SU-DHL-6 (cell line): ENCODE measurements around the gene NMNAT2.
"Not testable (repeated sequence)": the region's sequence is repeated elsewhere in the genome, so short reads cannot be mapped to it uniquely, and the experiment has no call there.

Experiments used
- H2AFZ ChIP-seq: fragments of 200-600 bp; sonication (generic); 2 replicates; pipeline ENCODE4 v1.6.1; 2014; ENCODE audit warnings: low read depth, mild to moderate bottlenecking, moderate library complexity, mixed read lengths, antibody characterized with exemption, low read length; ENCODE audit not compliant: severe bottlenecking
- H3F3A ChIP-seq: fragments of 200-600 bp; shearing (Covaris generic); 2 replicates; pipeline ENCODE4 v1.6.0; 2016; ENCODE audit warnings: antibody characterized with exemption, mild to moderate bottlenecking; ENCODE audit not compliant: insufficient read depth
- H3K27ac ChIP-seq: fragments of 200-600 bp; sonication (generic); 2 replicates; pipeline ENCODE4 v1.5.1; 2016; ENCODE audit warnings: low read depth, mild to moderate bottlenecking, low read length, moderate library complexity, mixed read lengths
- H3K27me3 ChIP-seq: fragments of 200-600 bp; sonication (generic), shearing (Covaris generic); 2 replicates; pipeline ENCODE4 v1.6.0; 2014; ENCODE audit warnings: mild to moderate bottlenecking, low read length
- H3K36me3 ChIP-seq: fragments of 200-600 bp; sonication (generic); 2 replicates; pipeline ENCODE4 v1.6.1; 2014; ENCODE audit warnings: mild to moderate bottlenecking, low read length, mixed read lengths
- H3K4me2 ChIP-seq: fragments of 300-600, 200-600 bp; shearing (Covaris generic), sonication (generic); 2 replicates; pipeline ENCODE4 v1.6.0; 2014; ENCODE audit warnings: low read length, low read depth, mild to moderate bottlenecking; ENCODE audit not compliant: poor library complexity, severe bottlenecking
- H3K4me3 ChIP-seq: fragments of 200-600 bp; sonication (generic); 2 replicates; pipeline ENCODE4 v1.5.1; 2014; ENCODE audit warnings: antibody characterized with exemption, low read length, mild to moderate bottlenecking, mixed read lengths; ENCODE audit not compliant: insufficient read depth, poor library complexity, severe bottlenecking
- H3K79me2 ChIP-seq: fragments of 200-600 bp; sonication (generic); 2 replicates; pipeline ENCODE4 v1.6.1; 2014; ENCODE audit warnings: mild to moderate bottlenecking, low read length, moderate library complexity; ENCODE audit not compliant: insufficient read depth
- H3K9ac ChIP-seq: fragments of 200-600 bp; sonication (generic); 2 replicates; pipeline ENCODE4 v1.7.0; 2014; ENCODE audit warnings: mild to moderate bottlenecking, low read length
- H3K9me2 ChIP-seq: fragments of 200-600 bp; sonication (generic); replicated peaks from 2 replicates; pipeline ENCODE4 v1.6.1; 2014; ENCODE audit warnings: low read length; ENCODE audit not compliant: insufficient read depth
- H3K9me3 ChIP-seq: fragments of 200-600 bp; sonication (generic); 2 replicates; pipeline ENCODE4 v1.6.1; 2014; ENCODE audit warnings: low read length, mixed read lengths; ENCODE audit not compliant: insufficient read depth
- H4K20me1 ChIP-seq: fragments of 200-600 bp; sonication (generic); 2 replicates; pipeline ENCODE4 v1.6.1; 2014; ENCODE audit warnings: low read depth, mild to moderate bottlenecking, antibody characterized with exemption, low read length, moderate library complexity, mixed read lengths
- CTCF ChIP-seq: fragments of 200-600 bp; sonication (generic); IDR thresholded peaks from one replicate; pipeline ENCODE4 v1.5.1; 2017; ENCODE audit warnings: antibody characterized with exemption, mild to moderate bottlenecking, low read length, moderate library complexity; ENCODE audit not compliant: insufficient read depth, poor library complexity, severe bottlenecking
- EZH2phosphoT487 ChIP-seq: fragments of 200-600 bp; sonication (generic), shearing (Covaris generic); conservative IDR thresholded peaks from 2 replicates; pipeline ENCODE4 v1.6.1; 2018; ENCODE audit warnings: mild to moderate bottlenecking, antibody characterized with exemption, low read length, moderate library complexity, mixed read lengths

Gene NMNAT2

GRCh38 chr1:183433703-183434102, 15.5 kb upstream of the NMNAT2 start:
- H3K4me2 ChIP-seq = no peak overlapping the region
- no peak overlapping the region for H3K27ac ChIP-seq
- H3K9ac ChIP-seq = no peak overlapping the region
- no peak overlapping the region for H2AFZ ChIP-seq
- H3K79me2 ChIP-seq = no peaks in the 10 kb centered on the region
- H3K27me3 ChIP-seq = no peaks in the 10 kb centered on the region
- H3K36me3 ChIP-seq = no peaks in the 10 kb centered on the region
- H3K9me2 ChIP-seq = no peaks in the 10 kb centered on the region
- no peaks in the 10 kb centered on the region for H3F3A ChIP-seq
- no peaks in the 10 kb centered on the region for H4K20me1 ChIP-seq
- no peak overlapping the region for H3K4me3 ChIP-seq
- no peaks in the 10 kb centered on the region for H3K9me3 ChIP-seq
- TF ChIP-seq EZH2phosphoT487 = no peak
- TF ChIP-seq CTCF = no peak

- no peaks in the 10 kb centered on the region for H3K9me3 ChIP-seq
- H3K27ac ChIP-seq = no peak overlapping the region
- H3K4me2 ChIP-seq = no peak overlapping the region
- H3K79me2 ChIP-seq = no peaks in the 10 kb centered on the region
- H3K36me3 ChIP-seq = no peaks in the 10 kb centered on the region
- H3F3A ChIP-seq = no peaks in the 10 kb centered on the region
- H3K9me2 ChIP-seq = no peaks in the 10 kb centered on the region
- no peak for TF ChIP-seq EZH2phosphoT487
- TF ChIP-seq CTCF = no peak
- H2AFZ ChIP-seq = no peak overlapping the region
- no peaks in the 10 kb centered on the region for H4K20me1 ChIP-seq
- no peaks in the 10 kb centered on the region for H3K27me3 ChIP-seq
- H3K4me3 ChIP-seq = no peak overlapping the region
- H3K9ac ChIP-seq = no peak overlapping the region
Observed at GRCh38 chr1:183432548-183432875, 14.3 kb upstream of the NMNAT2 start.

GRCh38 chr1:183431840-183432547, 13.8 kb upstream of the NMNAT2 start:
- H3K4me2 ChIP-seq = no peak overlapping the region
- no peak overlapping the region for H3K9ac ChIP-seq
- H3K9me2 ChIP-seq = no peaks in the 10 kb centered on the region
- H3F3A ChIP-seq = no peaks in the 10 kb centered on the region
- H3K27me3 ChIP-seq = no peaks in the 10 kb centered on the region
- no peak overlapping the region for H3K27ac ChIP-seq
- TF ChIP-seq EZH2phosphoT487 (no peak), CTCF (no peak)
- H3K79me2 ChIP-seq = no peaks in the 10 kb centered on the region
- no peaks in the 10 kb centered on the region for H3K36me3 ChIP-seq
- no peak overlapping the region for H3K4me3 ChIP-seq
- no peaks in the 10 kb centered on the region for H3K9me3 ChIP-seq
- no peak overlapping the region for H2AFZ ChIP-seq
- H4K20me1 ChIP-seq = no peaks in the 10 kb centered on the region

GRCh38 chr1:183427591-183427990, 9.4 kb upstream of the NMNAT2 start:
- H4K20me1 ChIP-seq, H3K4me3 ChIP-seq, H3K4me2 ChIP-seq, H3K9me2 ChIP-seq, H3K79me2 ChIP-seq, H3K36me3 ChIP-seq, H3K27me3 ChIP-seq, H2AFZ ChIP-seq, H3K9me3 ChIP-seq, H3K9ac ChIP-seq, H3F3A ChIP-seq, H3K27ac ChIP-seq: not testable (repeated sequence)
